Lung (tissue), 13 donors: Measurements from ENCODE around the gene DCAF12. TPM values are rescaled to one million over a fixed set of nuclear protein-coding genes. Genes with fewer than 3 reads are reported as not detected.

ENCODE experiments used
- ATAC-seq: fragments of 200-7000 bp; cut with Tn5 transposase; one replicate; pipeline ENCODE4 v1.9.1; 2020; ENCODE audit warnings: moderate number of reproducible peaks; ENCODE audit not compliant: insufficient read depth, low FRiP score
- DNase-seq, 3 donors: peaks; one replicate each; pipeline ENCODE4 v3.0.0-alpha.2; 2013 to 2017
- H3K27ac ChIP-seq, 2 donors: one replicate each; pipeline ENCODE4 v1.5.1; 2013; ENCODE audit warnings: mild to moderate bottlenecking in 2 of 2, moderate library complexity in 2 of 2, control low read depth in 1 of 2, inconsistent platforms in 1 of 2, low read depth in 1 of 2, low read length in 1 of 2
- H3K27me3 ChIP-seq, 3 donors: one replicate each; pipeline ENCODE4 v1.5.1; 2013; ENCODE audit warnings: low read length in 2 of 3; ENCODE audit not compliant: control insufficient read depth in 3 of 3, insufficient read depth in 3 of 3
- H3K36me3 ChIP-seq, 4 donors: one replicate each; pipeline ENCODE4 v1.5.1; 2013; ENCODE audit warnings: low read length in 4 of 4, mild to moderate bottlenecking in 1 of 4, moderate library complexity in 1 of 4; ENCODE audit not compliant: control insufficient read depth in 4 of 4, insufficient read depth in 4 of 4
- H3K4me1 ChIP-seq, 5 donors: one replicate each; pipeline ENCODE4 v1.5.1; 2013; ENCODE audit warnings: low read length in 5 of 5, mild to moderate bottlenecking in 2 of 5, moderate library complexity in 1 of 5; ENCODE audit not compliant: control insufficient read depth in 5 of 5, insufficient read depth in 5 of 5
- H3K4me3 ChIP-seq: one replicate; pipeline ENCODE4 v1.5.1; 2013; ENCODE audit warnings: mild to moderate bottlenecking, control low read depth, moderate library complexity
- H3K9ac ChIP-seq, 2 donors: one replicate each; pipeline ENCODE4 v1.5.1; 2013; ENCODE audit warnings: low read length in 2 of 2, control low read depth in 1 of 2; ENCODE audit not compliant: insufficient read depth in 1 of 2
- H3K9me3 ChIP-seq, 4 donors: one replicate each; pipeline ENCODE4 v1.5.1; 2013; ENCODE audit warnings: low read length in 3 of 4, mild to moderate bottlenecking in 1 of 4, moderate library complexity in 1 of 4; ENCODE audit not compliant: control insufficient read depth in 4 of 4, insufficient read depth in 3 of 4
- WGBS, 2 donors: extraction: QIAGEN DNeasy Blood & Tissue Kit; methylation state at CpG; one replicate each; pipeline ENCODE4 v1.1.7; 2013; 5-methylcytosine and 5-hydroxymethylcytosine counted together
- polyA plus RNA-seq, 2 donors: library from polyadenylated mRNA; stranded (reverse); fragments of 200-250 nt; gene quantifications; one replicate each; pipeline ENCODE4 v1.2.1, GENCODE V29; 2013
- small RNA-seq: library from RNA; depleted of rRNA; stranded (forward); fragments of <200 nt; gene quantifications from one replicate; pipeline ENCODE3, GENCODE V24; 2014; ENCODE audit warnings: low replicate concordance
- total RNA-seq, 2 donors: library from RNA; depleted of rRNA in 1 of 2; stranded (reverse); fragments of >200 nt in 1 of 2; gene quantifications; one replicate each; pipeline ENCODE4 v1.2.1, GENCODE V29; 2014 to 2021
- TF ChIP-seq, protein P1 (sequence below): IDR thresholded peaks from 2 replicates; pipeline ENCODE4 v1.5.1; 2012; ENCODE audit warnings: mild to moderate bottlenecking; ENCODE audit errors: control extremely low read depth, extremely low read depth
- donor health status: control.
- donor health status: control.
- donor health status: Bipolar disorder and iron deficiency.
- donor health status: healthy.
- donor health status: DM: yes; HTN: yes; CAD: no.

The DCAF12 gene
- total and polyA plus RNA-seq, 4 donors = 14.1 to 53.1 (median 29.8) TPM

DNA sequence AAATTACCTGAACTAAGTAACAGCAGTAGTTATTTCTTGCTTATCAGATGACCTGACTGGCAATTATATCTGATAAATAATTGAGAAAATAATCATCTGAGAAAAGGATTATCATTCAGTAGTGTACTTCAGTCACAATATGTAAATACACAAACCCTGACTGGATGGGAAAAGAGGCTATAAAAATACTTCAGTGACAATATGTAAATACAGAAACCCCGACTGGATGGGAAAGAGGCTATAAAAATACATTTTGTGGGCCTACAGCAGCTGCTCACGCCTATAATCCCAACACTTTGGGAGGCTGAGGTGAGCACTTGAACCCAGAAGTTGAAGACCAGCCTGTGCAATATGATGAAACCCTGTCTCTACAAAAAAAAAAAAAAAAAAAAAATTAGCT lies 88.9 kb downstream of the DCAF12 start:
- Histone ChIP-seq H3K4me1 (no peaks in the 10 kb centered on the region), H3K27me3 (no peaks in the 10 kb centered on the region), H3K4me3 (no peak overlapping the region), H3K9me3 (no peaks in the 10 kb centered on the region), H3K9ac (no peak overlapping the region), H3K27ac (no peak overlapping the region), H3K36me3 (peaks cover 0 to 5% (median 0%) of the 10 kb centered on the region in 4 donors)
- ATAC-seq = no peak
- TF ChIP-seq, protein P1, sequence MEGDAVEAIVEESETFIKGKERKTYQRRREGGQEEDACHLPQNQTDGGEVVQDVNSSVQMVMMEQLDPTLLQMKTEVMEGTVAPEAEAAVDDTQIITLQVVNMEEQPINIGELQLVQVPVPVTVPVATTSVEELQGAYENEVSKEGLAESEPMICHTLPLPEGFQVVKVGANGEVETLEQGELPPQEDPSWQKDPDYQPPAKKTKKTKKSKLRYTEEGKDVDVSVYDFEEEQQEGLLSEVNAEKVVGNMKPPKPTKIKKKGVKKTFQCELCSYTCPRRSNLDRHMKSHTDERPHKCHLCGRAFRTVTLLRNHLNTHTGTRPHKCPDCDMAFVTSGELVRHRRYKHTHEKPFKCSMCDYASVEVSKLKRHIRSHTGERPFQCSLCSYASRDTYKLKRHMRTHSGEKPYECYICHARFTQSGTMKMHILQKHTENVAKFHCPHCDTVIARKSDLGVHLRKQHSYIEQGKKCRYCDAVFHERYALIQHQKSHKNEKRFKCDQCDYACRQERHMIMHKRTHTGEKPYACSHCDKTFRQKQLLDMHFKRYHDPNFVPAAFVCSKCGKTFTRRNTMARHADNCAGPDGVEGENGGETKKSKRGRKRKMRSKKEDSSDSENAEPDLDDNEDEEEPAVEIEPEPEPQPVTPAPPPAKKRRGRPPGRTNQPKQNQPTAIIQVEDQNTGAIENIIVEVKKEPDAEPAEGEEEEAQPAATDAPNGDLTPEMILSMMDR = no peak
- WGBS, 2 donors = 75 to 86% methylated on average over 2 of the region's 2 CpGs
- no peak for DNase-seq

DNA sequence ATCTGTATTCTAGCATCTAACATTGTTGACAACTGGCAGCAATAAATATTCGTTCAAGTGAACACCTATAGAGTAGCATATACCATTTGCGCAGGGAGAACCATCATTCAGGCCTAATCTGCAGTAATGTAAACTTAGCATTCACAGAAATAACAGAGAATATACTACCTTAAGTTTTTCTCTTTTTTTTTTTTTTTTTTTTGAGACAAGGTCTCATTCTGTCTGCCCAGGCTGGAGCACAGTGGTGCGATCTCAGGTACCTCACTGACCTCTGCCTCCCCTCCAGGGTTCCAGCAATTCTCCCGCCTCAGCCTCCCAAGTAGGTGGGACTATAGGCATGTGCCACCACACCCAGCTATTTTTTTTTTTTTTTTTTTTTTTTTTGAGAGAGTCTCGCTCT lies 89.9 kb downstream of the DCAF12 start:
- Histone ChIP-seq H3K27ac (no peak overlapping the region), H3K9ac (no peak overlapping the region), H3K27me3 (no peaks in the 10 kb centered on the region), H3K36me3 (peaks cover 0 to 7% (median 4%) of the 10 kb centered on the region in 4 donors), H3K4me1 (no peaks in the 10 kb centered on the region), H3K4me3 (no peak overlapping the region), H3K9me3 (no peaks in the 10 kb centered on the region)
- ATAC-seq = no peak
- WGBS, 2 donors = 91 to 93% methylated on average over 5 of the region's 5 CpGs
- no peak for DNase-seq
- TF ChIP-seq, protein P1 = no peak

Small RNA genes within 50 kb of the gene (small RNA-seq; reads per million reads assigned to genes)
- 0.15 reads per million for gene RN7SKP114

Other genes with a start within 250 kb of the DCAF12 start
- 10 to 100 TPM; 29.8 to 45.4 TPM for gene UBAP2, start 77.8 kb downstream of the DCAF12 start, total RNA-seq
- gene UBAP2, start 77.8 kb downstream of the DCAF12 start, polyA plus RNA-seq = 10 to 100 TPM; 12.6 to 12.8 TPM
- 10 to 100 TPM; 39.2 to 46.4 TPM for gene UBAP1, start 52.3 kb upstream of the DCAF12 start, total RNA-seq
- 10 to 100 TPM; 25.6 to 53.9 TPM for gene UBAP1, start 52.3 kb upstream of the DCAF12 start, polyA plus RNA-seq
- gene KIF24, start 202.6 kb upstream of the DCAF12 start, total RNA-seq = 1 to 10 TPM; 3.0 to 4.3 TPM
- under 1 TPM; 0.63 to 0.71 TPM for gene KIF24, start 202.6 kb upstream of the DCAF12 start, polyA plus RNA-seq
- gene NUDT2, start 202.9 kb upstream of the DCAF12 start, total RNA-seq = 10 to 100 TPM; 11.7 to 12.5 TPM
- 10 to 100 TPM; 18.7 to 20.1 TPM for gene NUDT2, start 202.9 kb upstream of the DCAF12 start, polyA plus RNA-seq